HEK293T (cell line): ENCODE measurements around the gene CAD.
"Not testable (repeated sequence)": the region's sequence is repeated elsewhere in the genome, so short reads cannot be mapped to it uniquely, and the experiment has no call there.

ENCODE experiments used
- CTCF ChIA-PET: fragments of 350-600 bp; formaldehyde crosslinking; extraction: SDS; loops from one replicate; lab custom pipeline; 2021; ENCODE audit warnings: antibody characterized with exemption, inconsistent platforms; lab: Yijun Ruan, JAX
- POLR2A ChIA-PET: fragments of 350-600 bp; formaldehyde crosslinking; extraction: SDS; loops from one replicate; lab custom pipeline; 2020; ENCODE audit warnings: antibody characterized with exemption, inconsistent platforms; lab: Yijun Ruan, JAX
- DNase-seq: peaks from one replicate; pipeline ENCODE4 v3.0.0; 2012; ENCODE audit warnings: mixed read lengths; ENCODE audit errors: extremely low spot score
- ARNT ChIP-seq: fragments of 450-650 bp; IDR thresholded peaks from 2 replicates; pipeline ENCODE4 v1.6.1; 2017; ENCODE audit warnings: mild to moderate bottlenecking
- BHLHE40 ChIP-seq: fragments of 450-650 bp; IDR thresholded peaks from 2 replicates; pipeline ENCODE4 v1.6.1; 2016; ENCODE audit warnings: mild to moderate bottlenecking, moderate library complexity, borderline replicate concordance
- CTBP1 ChIP-seq: fragments of 450-650 bp; IDR thresholded peaks from 2 replicates; pipeline ENCODE4 v1.6.1; 2016; ENCODE audit warnings: borderline replicate concordance
- ELF4 ChIP-seq: fragments of 450-650 bp; IDR thresholded peaks from 2 replicates; pipeline ENCODE4 v1.6.1; 2017; ENCODE audit warnings: antibody characterized with exemption
- FOXA1 ChIP-seq: fragments of 450-650 bp; IDR thresholded peaks from 2 replicates; pipeline ENCODE4 v1.6.1; 2016; ENCODE audit warnings: mild to moderate bottlenecking
- FOXK2 ChIP-seq: fragments of 450-650 bp; IDR thresholded peaks from 2 replicates; pipeline ENCODE4 v1.6.1; 2016; ENCODE audit warnings: mild to moderate bottlenecking
- FOXM1 ChIP-seq: fragments of 450-650 bp; IDR thresholded peaks from 2 replicates; pipeline ENCODE4 v1.6.1; 2017; ENCODE audit warnings: mild to moderate bottlenecking, borderline replicate concordance
- HDGF ChIP-seq: fragments of 450-650 bp; IDR thresholded peaks from 2 replicates; pipeline ENCODE4 v1.6.1; 2017; ENCODE audit warnings: antibody characterized with exemption, borderline replicate concordance
- L3MBTL2 ChIP-seq: fragments of 450-650 bp; conservative IDR thresholded peaks from 2 replicates; pipeline ENCODE4 v1.6.1; 2016; ENCODE audit warnings: mild to moderate bottlenecking
- LEF1 ChIP-seq: fragments of 450-650 bp; IDR thresholded peaks from 2 replicates; pipeline ENCODE4 v1.6.1; 2017; ENCODE audit warnings: mild to moderate bottlenecking, borderline replicate concordance
- NFRKB ChIP-seq: fragments of 450-650 bp; IDR thresholded peaks from 2 replicates; pipeline ENCODE4 v1.6.1; 2016; ENCODE audit warnings: mild to moderate bottlenecking, moderate library complexity
- PKNOX1 ChIP-seq: fragments of 450-650 bp; IDR thresholded peaks from 2 replicates; pipeline ENCODE4 v1.6.1; 2016
- SP1 ChIP-seq: fragments of 450-650 bp; IDR thresholded peaks from 2 replicates; pipeline ENCODE4 v1.6.1; 2017
- SUZ12 ChIP-seq: fragments of 450-650 bp; IDR thresholded peaks from 2 replicates; pipeline ENCODE4 v1.6.1; 2016; ENCODE audit warnings: mild to moderate bottlenecking
- TARDBP ChIP-seq: fragments of 450-650 bp; IDR thresholded peaks from 2 replicates; pipeline ENCODE4 v1.6.1; 2016
- ZNF384 ChIP-seq: fragments of 450-650 bp; IDR thresholded peaks from 2 replicates; pipeline ENCODE4 v1.6.1; 2016

Gene CAD

GRCh38 chr2:27194538-27195354 is 22.4 kb upstream of the CAD start:
- TF ChIP-seq LEF1 (no peak), SP1 (no peak), CTBP1 (no peak), FOXA1 (no peak), SUZ12 (no peak), TARDBP (no peak), HDGF (no peak), L3MBTL2 (no peak), BHLHE40 (no peak), ELF4 (no peak)
- no peak for DNase-seq
- CTCF ChIA-PET = interaction anchor here (0.6 to 1.1 kb wide), 4 partner anchors 25 to 168 kb away, joined by 3 to 4 read pairs (median 4); no protein-coding TSS in a partner anchor
- POLR2A ChIA-PET = no interaction called here

GRCh38 chr2:27195799-27196198 is 21.4 kb upstream of the CAD start:
- DNase-seq, POLR2A ChIA-PET, CTCF ChIA-PET: not testable (repeated sequence)

GRCh38 chr2:27198068-27198467 is 19.1 kb upstream of the CAD start:
- CTCF ChIA-PET, POLR2A ChIA-PET, DNase-seq: not testable (repeated sequence)

- CTCF ChIA-PET = no interaction called here
- POLR2A ChIA-PET = interaction anchor here (0.6 kb wide), 1 partner anchor 47 kb away, joined by 3 read pairs; no protein-coding TSS in a partner anchor
- TF ChIP-seq L3MBTL2 (no peak), FOXA1 (no peak)
- DNase-seq = no peak
Observed at GRCh38 chr2:27198627-27199026, 18.5 kb upstream of the CAD start.

GRCh38 chr2:27199241-27199640 is 17.9 kb upstream of the CAD start:
- POLR2A ChIA-PET = interaction anchor here (0.6 kb wide), 1 partner anchor 48 kb away, joined by 3 read pairs; no protein-coding TSS in a partner anchor
- TF ChIP-seq HDGF (no peak), SUZ12 (no peak), LEF1 (no peak), PKNOX1 (no peak)
- CTCF ChIA-PET = no interaction called here
- DNase-seq = no peak

- CTCF ChIA-PET = no interaction called here
- TF ChIP-seq SP1 (no peak), ZNF384 (no peak), TARDBP (no peak), SUZ12 (no peak), FOXA1 (no peak), ARNT (no peak), NFRKB (no peak), CTBP1 (no peak), LEF1 (no peak), L3MBTL2 (no peak), BHLHE40 (no peak), ELF4 (no peak), FOXK2 (no peak), PKNOX1 (no peak), HDGF (no peak), FOXM1 (no peak)
- POLR2A ChIA-PET = no interaction called here
- DNase-seq = no peak
Observed at GRCh38 chr2:27201675-27202074, 15.5 kb upstream of the CAD start.

GRCh38 chr2:27202854-27203253 is 14.3 kb upstream of the CAD start:
- POLR2A ChIA-PET = no interaction called here
- TF ChIP-seq PKNOX1 (no peak), FOXM1 (no peak), ZNF384 (no peak), SUZ12 (no peak), CTBP1 (no peak), FOXA1 (no peak), L3MBTL2 (no peak), ARNT (no peak), BHLHE40 (no peak), SP1 (no peak), ELF4 (no peak)
- DNase-seq = no peak
- CTCF ChIA-PET = interaction anchor here (0.8 kb wide), 1 partner anchor 33 kb away, joined by 3 read pairs; no protein-coding TSS in a partner anchor
